GM18526 (cell line): Measurements from ENCODE around the gene VIPR2.

Source experiments
- POLR2A ChIP-seq: IDR thresholded peaks from 3 replicates; pipeline ENCODE4 v1.6.1; 2011; ENCODE audit not compliant: insufficient read length; ENCODE audit errors: extremely low read depth

The VIPR2 gene

DNA sequence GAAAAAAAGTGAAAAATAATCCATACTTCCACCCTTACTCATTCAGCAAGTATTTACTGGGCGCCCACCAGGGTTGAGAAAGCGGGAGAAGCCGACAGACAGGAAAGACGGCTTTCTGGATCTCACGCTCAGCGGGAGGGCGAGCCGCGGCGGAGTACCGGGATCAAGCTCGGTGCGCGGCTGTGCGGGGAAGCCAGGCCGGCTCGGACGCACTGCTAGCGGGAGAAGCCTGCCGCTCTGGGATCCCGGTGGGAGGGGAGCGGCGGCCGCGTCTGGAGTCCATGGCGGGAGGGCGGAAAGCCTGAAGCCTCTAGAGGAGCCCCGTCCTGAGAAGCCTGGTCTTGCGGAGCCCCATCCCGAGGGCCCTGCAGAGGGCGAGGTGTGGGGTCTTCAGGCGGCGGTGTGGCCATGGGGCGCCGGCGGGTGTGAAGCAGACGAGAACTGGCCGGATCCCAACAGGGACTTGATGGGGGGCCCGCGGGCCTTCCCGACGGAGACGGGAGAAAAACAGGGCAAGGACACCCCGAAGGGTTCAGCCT is 82.9 kb downstream of the VIPR2 start:
- no peak for TF ChIP-seq POLR2A

DNA sequence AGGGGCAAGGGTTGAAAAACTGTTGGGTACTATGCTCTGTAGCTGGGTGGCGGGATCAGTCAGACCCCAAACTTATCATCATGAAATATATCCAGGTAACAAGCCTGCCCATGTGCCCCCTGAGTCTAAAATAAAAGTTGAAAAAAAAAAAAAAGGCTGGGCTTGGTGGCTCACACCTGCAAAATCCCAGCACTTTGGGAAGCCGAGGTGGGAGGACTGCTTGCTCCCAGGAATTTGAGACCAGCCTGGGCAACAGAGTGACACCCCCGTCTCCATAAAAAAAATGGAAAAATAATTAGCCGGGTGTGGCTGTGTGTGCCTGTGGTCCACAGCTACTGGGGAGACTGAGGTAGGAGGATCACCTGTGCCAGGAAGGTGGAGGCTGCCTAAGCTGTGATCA is 83.5 kb downstream of the VIPR2 start:
- TF ChIP-seq POLR2A = no peak

DNA sequence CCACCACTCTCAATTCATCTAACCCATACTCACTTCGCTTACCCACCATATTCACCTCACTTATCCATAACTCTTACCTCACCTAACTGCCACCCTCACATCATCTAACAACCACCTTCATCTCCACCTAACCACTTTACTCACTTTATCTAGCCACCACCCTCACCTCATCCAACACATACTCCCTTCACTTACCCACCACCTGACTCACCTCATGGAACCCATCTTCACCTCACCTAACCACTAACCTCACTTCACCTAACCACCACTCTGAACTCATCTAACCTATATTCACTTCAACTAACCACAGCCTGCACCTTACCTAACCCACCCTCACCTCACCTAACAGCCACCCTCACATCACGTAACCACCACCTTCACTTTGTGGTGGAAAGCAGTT is 84.2 kb downstream of the VIPR2 start:
- TF ChIP-seq POLR2A = no peak

DNA sequence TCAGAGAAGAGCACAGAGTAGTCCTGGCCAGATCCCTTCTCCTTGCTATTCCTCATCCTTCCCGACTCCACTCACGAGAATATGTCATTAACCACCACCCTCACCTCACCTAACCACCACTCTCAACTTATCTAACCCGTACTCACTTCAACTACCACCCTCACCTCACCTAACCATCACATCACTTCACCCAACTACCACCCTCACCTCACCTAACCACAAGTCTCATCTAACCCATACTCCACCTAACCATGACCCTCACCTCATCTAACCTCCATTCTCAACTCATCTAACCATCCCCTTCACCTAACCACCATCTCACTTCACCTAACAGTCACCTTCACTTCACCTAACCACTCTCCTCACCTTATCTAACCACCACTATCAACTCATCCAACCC is 85.0 kb downstream of the VIPR2 start:
- TF ChIP-seq POLR2A = no peak

DNA sequence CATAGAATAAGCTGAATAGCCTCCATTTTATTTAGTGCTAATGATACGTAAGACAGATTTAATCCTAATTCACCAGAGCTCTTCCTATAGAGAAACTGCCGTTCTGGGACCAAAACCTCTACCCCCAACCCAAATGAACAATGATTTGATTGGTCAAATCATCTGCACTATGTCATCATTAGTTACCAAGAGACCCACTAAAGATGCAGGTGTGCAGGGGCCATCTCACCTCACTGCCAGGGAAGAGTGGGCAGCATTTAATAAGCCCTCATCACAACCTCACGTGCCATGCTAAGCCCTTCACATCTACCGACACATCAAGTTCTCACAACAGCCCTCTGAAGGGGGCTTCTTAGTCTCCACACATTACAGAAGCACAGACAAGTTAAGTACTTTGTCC is 87.0 kb downstream of the VIPR2 start:
- no peak for TF ChIP-seq POLR2A

DNA sequence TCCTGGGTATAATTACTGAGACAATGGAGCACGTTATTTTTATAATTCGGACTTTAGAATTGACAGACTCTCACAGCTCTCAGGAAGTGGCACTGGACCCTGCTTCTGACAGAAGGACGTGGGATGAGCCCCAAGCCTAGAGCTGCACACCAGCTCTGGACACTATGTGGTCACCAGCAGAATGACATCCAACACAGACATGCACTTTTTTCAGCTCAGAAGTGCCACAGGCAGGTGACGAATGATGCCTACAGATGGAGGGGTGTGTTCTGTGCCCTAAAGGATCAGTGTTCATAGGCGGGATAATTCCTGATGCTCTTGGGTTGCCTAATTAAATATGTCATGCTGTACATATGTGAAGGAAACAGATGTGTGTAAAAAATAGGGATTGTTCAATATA is 87.9 kb downstream of the VIPR2 start:
- TF ChIP-seq POLR2A = no peak

DNA sequence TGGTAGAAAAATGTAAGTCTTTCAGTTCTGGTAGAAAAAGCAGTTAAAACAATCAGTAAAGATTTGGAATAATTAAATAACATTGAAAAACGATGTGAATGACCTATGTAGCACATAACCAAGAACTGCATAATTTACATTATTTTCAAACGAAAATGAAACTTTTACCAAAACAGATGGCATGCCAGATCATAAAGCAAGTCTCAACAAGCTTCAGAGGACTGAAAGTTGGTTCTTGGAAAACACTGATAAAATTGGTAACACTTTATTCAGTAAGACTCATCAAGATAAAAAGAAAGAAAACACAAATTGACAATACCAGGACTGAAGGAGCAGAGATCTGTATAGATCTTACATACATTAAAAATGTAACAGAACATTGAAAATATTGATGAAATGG is 92.8 kb downstream of the VIPR2 start:
- no peak for TF ChIP-seq POLR2A

DNA sequence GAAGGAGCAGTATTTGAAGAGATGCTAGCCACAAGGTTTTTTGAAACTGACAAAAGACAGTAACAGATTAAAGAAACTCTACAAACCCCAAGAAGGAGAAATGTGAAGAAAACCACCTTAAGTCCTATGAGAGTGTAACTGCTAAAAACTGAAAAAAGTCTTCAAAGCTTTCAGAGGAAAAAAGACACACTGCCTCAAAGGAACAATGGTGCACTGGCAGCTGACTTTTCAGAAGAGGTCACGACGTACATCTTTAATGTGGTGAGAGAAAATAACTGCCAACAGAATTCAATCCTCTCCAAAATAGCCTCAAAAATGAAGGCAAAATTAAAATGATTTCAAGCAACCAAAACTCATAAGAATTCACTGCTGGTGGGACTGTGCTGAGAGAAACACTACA is 94.0 kb downstream of the VIPR2 start:
- no peak for TF ChIP-seq POLR2A

DNA sequence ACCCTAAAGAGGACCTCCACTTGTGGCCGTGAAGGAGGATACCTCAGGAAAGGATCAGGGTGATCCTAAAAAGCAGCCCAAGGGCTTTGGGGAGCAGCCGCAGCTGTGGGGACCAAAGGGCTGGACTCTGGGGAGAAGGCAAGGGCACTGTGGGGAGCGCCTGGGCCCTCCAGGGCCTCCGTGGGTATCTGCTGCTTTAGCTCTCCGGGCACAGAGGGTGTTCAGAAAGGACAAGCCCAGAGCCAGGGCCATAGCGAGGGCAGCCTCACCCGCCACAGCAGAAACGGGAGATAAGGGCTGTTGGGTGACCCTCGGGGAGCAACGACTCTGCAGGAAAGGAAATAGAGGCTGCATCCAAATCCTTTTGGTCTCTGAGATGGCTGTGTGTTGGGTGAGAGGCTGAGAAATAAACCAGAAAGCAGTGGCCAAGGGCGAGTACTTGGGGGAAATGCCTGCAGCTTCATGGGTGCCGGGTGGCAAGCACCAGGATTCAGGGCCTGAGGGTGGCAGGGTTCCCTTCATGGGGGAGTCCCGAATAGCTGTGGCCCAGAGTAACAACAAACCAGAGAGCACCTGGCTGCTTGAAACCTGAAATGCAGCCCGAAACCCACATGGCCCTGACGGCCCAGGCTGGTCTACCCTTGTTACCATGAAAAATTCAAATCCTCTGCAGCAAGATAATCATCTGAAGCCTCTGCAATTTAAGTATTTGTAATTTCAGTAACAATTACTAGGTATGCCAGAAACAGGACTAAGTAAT is 95.2 kb downstream of the VIPR2 start:
- TF ChIP-seq POLR2A = no peak

DNA sequence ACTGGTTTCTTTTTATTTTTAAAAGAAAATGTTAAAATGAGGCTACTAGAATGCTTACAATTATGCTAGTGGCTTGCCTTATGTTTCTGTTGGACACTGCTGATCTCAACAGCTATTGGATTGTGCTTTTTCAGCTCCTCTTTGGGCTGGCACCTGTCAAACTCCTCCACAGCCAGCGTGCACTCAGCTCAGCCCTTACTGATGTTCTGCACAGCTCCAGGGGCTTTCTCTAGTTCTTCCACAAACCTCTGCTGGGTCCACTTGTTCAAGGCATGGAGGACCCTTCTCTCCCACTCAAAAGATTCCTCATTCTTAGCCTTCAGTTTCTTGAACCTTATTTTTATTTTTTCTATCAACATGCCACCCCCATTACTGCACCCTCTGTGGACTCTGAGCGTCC is 96.0 kb downstream of the VIPR2 start:
- TF ChIP-seq POLR2A = no peak

DNA sequence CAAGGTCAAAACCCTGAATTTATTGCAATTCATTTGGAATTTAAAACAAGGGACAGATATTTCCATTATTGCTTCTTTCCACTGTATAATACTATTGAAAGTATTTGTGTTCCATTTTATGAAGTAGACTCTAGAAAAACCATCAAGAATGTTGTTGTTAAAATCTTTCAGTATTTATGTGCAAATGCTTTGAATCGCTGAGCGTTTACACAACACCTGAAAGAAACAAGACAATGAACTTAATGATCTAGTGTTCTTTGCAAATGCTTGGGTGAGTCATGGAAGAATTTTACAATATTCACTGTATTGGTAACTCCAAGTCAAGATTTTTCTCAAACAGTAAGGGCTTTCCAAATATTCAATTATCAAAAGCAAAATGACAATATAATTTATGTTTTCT is 97.1 kb downstream of the VIPR2 start:
- TF ChIP-seq POLR2A = no peak

DNA sequence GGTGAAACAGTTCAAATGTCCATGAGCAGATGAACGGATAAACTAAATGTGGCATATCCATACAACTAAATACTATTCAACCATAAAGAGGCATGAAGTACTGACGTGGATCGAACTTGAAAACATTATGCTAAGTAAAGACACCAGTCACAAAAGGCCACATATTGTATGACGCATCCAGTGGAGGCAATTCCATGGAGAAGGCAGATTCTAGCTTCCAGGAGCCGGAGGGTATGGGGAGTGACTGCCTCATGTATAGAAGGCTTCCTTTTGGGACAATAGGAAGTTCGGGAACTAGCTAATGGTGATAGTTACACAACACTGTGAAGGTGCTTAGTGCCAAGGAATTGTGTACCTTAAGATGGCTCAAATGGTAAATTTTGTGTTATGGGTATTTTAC is 98.4 kb downstream of the VIPR2 start:
- TF ChIP-seq POLR2A = no peak

DNA sequence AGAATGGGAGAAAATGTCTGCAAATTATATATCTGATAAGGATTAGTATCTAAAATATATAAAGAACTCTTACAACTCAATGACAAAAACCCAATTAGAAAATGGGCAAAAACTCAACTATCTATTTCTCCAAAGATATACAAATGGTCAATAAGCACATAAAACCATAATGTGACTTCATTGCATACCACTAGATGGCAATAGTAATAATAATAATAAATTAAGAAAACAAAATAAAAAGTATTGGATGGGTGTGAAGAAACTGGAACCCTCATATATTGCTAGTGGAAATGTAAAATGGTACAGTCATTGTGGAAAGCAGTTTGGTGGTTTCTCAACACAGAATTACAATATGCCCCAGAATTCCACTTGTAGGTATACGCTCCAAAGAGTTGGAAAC is 98.8 kb downstream of the VIPR2 start:
- TF ChIP-seq POLR2A = no peak

DNA sequence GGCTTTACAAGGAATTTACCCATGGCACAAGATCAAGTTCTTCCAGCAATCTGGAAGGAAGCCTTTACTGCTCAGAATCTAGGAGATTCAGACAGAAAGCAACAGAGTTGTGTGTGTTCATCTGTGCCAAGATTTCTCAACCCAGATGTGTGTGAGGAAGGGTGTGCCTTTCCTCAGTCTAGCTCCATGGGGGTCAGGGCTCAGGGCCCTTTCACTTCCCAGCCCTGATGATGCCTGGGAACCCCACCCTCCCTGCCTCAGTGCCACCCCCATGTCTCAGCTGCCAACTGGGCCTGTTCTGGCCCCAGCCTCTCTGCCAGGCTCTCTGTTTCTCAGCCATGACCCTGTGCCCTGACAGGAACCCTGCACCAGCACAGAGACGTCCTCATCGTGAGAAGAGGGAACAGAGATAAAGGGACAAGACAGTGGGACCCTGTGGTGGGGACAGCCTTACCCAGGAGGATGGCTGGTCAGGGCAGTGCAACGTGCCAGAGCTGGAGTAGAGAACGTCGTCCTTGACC is 102.0 kb downstream of the VIPR2 start:
- no peak for TF ChIP-seq POLR2A

DNA sequence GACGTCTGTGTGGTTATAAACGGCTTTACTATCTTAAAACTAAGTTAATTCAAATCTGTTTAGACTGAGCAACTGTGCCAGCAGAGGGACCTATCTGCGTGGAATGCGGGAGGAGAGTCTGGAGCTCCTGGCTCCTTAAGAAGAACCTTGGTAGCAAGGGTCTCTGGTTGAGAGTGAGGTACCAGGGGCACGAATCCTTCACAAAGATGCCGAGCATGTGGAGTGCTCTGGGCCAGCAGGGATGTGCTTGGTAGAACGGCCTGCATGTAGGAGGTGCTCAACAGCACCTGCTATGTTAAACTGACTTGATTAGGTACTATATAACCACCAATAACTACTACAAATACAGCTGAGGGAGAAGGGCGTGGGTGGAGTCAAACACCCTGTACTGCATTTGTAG is 102.6 kb downstream of the VIPR2 start:
- TF ChIP-seq POLR2A = no peak

DNA sequence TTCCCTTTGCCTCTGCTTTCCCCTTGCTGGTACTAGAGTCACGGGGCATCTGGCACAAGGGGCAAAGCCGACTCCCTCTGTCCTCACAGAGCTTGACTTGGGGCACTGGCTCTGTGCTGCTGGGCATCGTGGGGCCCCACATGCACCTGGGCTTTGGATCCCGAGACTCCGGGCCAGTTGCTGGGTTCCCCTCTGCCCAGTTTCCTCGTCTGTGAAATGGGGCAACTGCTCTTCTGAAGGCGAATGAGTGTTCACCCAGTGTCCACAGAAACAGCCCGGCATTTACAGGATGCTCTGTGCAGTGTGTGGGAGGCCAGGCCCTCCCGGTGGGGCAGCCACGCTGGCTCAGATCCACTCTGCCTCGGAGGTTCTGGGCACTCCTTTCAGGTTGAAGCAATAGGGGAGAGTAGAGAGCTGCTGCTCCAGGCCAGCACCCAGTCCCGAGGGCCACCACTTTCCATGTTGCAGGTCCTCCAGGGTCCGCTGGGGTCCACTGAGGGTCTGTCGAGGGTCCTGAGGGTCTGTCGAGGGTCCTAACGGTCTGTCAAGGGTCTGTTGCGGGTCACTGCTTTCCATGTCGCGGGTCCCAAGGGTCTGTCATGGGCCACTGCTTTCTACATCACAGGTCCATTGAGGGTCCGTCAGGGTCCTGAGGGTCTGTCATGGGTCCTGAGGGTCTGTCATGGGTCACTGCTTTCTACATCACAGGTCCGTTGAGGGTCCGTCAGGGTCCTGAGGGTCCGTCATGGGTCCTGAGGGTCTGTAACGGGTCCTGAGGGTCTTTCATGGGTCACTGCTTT is 103.6 kb downstream of the VIPR2 start:
- TF ChIP-seq POLR2A = no peak
